ENCODE data around the gene SSBP2.

GRCh38 chr5:81787474-81788242 is 36.8 kb upstream of the SSBP2 start:
- TF ChIP-seq CTCF (IDR thresholded peaks at IDR 0.05) (no peak), POLR2A (IDR thresholded peaks at IDR 0.05) (no peak)

Data from esophagus squamous epithelium (tissue), 4 donors.